Stimulated activated CD4-positive, alpha-beta T cell treated with anti-CD3 and anti-CD28 coated beads, Interleukin-12 subunit alpha, Interleukin-12 subunit beta, amount 100 ng/mL, for 24 hours (primary cell): ENCODE results near the gene NAGS.
"Not testable (repeated sequence)": the region's sequence is repeated elsewhere in the genome, so short reads cannot be mapped to it uniquely, and the experiment has no call there.

Experiments
- DNase-seq, 2 experiments: peaks; one replicate each; pipeline ENCODE4 v3.0.0-alpha.2; 2020; ENCODE audit warnings: low read depth in 2 of 2

NAGS gene

GRCh38 chr17:43983515-43984411 lies 20.7 kb upstream of the NAGS start:
- no peak for DNase-seq

- no peak for DNase-seq
These were observed 19.9 kb upstream of the NAGS start for GRCh38 chr17:43984521-43984920.

GRCh38 chr17:43986225-43986981 lies 18.0 kb upstream of the NAGS start:
- no peak for DNase-seq

GRCh38 chr17:43987131-43988021 lies 17.0 kb upstream of the NAGS start:
- no peak for DNase-seq

DNA sequence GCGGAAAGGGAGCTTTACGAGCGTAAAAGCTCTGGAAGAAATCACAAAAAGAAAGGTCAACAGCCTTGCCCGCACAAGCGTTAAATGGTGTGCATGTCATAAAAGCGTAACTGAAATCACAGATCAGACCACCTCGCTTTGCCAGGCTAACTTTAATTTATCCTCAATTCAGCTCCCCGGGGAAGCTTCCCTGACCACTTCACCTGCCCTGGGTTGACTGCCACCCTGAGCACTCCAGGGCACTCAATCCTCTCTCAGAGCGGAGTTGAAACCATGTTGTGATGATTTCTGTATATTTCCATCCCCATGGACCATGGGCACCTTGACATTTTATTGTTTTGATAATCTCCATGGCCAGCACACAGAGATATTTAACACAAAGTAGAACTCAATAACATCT lies 16.1 kb upstream of the NAGS start:
- DNase-seq = no peak

GRCh38 chr17:43992641-43993040 lies 11.8 kb upstream of the NAGS start:
- no peak for DNase-seq

- DNase-seq = peak; percentile 46 to 64
These were observed 9.9 kb upstream of the NAGS start for GRCh38 chr17:43994272-43995149.

DNA sequence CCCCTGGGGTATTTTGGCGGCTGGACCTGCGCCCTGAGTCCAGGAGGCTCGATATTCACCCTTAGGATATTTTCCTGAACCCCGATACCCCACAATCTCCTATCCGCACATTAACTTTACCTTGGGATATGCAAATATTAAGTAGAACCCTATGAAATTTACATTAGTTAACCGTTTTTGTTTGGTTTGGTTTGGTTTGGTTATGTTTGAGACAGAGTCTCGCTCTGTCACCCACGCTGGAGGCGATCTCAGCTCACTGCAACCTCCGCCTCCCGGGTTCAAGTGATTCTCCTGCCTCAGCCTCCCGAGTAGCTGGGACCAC lies 9.3 kb upstream of the NAGS start:
- DNase-seq = no peak

DNA sequence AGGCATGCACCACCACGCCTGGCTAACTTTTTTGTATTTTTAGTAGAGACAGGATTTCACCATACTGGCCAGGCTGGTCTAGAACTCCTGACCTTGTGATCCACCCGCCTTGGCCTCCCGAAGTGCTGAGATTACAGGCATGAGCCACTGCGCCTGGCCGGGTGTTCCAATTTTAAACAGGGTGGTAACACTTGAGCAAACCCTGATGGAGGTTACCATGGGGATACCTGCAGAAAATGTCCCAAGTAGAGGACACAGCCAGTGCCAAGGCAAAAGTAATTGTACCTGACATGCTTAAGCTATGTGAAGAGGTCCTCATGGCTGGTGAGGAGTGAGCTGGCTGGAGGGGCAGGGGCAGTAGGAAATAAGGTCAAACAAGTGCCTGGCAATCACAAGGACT lies 7.2 kb upstream of the NAGS start:
- DNase-seq = not testable (repeated sequence)

- no peak for DNase-seq
These were observed 5.9 kb upstream of the NAGS start for GRCh38 chr17:43998552-43998951.

GRCh38 chr17:43999024-43999423 lies 5.4 kb upstream of the NAGS start:
- DNase-seq = no peak

- DNase-seq = no peak
These were observed 4.1 kb upstream of the NAGS start for GRCh38 chr17:44000141-44000860.

- DNase-seq = no peak
These were observed 3.5 kb upstream of the NAGS start for GRCh38 chr17:44000871-44001460.

DNA sequence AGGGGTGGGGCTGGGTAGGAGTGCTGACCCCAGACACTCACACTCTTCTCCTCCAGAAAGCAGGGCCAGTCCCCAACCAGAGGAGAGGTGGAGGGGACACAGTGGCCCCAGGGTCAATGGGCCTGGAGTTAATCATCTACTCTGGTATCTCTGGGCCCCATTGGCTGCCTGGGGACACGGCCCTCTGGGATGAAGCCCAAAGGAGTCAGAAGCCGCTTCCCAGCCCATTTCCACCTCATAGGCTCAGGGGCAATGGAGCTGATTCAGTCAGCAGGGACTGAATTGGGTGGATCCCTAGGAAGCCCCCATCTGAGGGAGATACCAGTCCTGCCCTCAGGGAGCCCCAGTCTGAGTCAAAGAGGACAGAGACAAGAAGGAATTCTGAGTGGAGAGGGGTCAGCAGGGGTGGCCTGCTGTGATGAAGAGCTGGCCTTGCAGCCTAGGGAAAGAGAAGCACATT lies 2.9 kb upstream of the NAGS start:
- DNase-seq = no peak

DNA sequence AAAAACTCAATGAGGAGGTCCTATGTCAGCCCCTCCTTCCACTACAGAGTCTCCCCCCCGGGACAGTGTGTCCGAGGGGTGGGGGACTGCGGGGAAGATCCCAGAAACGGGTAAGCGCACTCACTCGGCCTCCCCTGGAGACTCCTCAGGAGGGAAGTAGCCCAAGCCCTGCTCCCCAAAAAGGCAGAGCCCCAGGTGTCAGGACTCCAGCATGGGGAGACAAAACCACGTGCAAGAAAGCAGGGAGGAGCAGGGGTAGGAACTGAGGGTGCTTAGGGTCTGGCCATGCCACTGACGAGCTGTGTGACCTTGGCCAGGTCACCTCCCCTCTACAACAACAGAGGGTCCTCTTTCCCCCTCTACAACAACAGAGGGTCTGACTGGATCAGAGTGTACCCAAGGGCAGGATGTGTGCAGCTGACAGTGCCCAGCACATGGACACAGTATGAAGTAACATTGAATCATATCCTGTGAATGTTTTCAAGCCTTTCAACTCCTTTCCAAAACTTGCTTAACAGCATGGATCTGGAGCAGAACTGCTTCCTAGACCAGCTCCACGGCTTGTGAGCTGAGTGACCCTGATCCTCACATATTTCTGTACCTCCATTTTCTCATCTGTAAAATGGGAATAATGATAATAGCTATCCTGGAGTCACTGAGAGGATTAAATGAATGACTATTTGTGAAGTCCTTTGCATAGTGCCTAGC lies 2.1 kb upstream of the NAGS start:
- no peak for DNase-seq

- no peak for DNase-seq
These were observed 522 bp downstream of the NAGS start for GRCh38 chr17:44004761-44005526.

GRCh38 chr17:44005527-44006271 lies 1.3 kb downstream of the NAGS start:
- no peak for DNase-seq

DNA sequence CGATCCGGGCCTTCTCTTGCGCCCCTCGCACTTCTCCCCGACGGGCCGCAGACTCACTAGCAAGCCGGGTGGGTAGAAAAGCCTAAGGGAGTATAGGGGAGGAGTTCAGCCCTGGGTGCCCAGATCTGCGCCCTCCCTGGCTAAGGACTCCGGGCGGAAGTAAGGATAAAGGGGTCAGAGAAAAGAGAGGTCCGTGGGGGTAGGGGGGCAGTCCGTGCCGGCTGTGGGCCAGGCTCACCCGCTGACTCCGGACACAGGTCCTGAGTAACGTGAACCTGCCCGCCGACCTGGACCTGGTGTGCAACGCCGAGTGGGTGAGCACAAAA lies 1.8 kb downstream of the NAGS start:
- DNase-seq = no peak
